Sigmoid colon (tissue), 7 donors: Measurements from ENCODE around the gene NT5DC3. TPM values are rescaled to one million over a fixed set of nuclear protein-coding genes. Genes with fewer than 3 reads are reported as not detected.

Source experiments
- DNase-seq: peaks from one replicate; pipeline ENCODE4 v3.0.0-alpha.2; 2019
- H3K27ac ChIP-seq, 4 donors: fragments of 200-600 bp; sonication (generic); one replicate each; pipeline ENCODE4 v1.5.1; 2016 to 2019; ENCODE audit warnings: mild to moderate bottlenecking in 1 of 4
- H3K27me3 ChIP-seq, 3 donors: fragments of 200-600 bp; sonication (generic); one replicate each; pipeline ENCODE4 v1.5.1; 2019; ENCODE audit warnings: mild to moderate bottlenecking in 1 of 3
- H3K36me3 ChIP-seq, 4 donors: fragments of 200-600 bp; sonication (generic); one replicate each; pipeline ENCODE4 v1.5.1; 2016 to 2019
- H3K4me1 ChIP-seq, 4 donors: fragments of 200-600 bp; sonication (generic); one replicate each; pipeline ENCODE4 v1.5.1; 2017 to 2019
- H3K4me3 ChIP-seq, 4 donors: fragments of 200-600 bp; sonication (generic); one replicate each; pipeline ENCODE4 v1.5.1; 2017 to 2019; ENCODE audit warnings: mild to moderate bottlenecking in 2 of 4, moderate library complexity in 1 of 4
- H3K9me3 ChIP-seq, 4 donors: fragments of 200-600 bp in 3 of 4; sonication (generic) in 3 of 4; one replicate each; pipeline versions ENCODE4 v1.5.1 to v1.6.1; 2013 to 2019
- CTCF ChIP-seq, 4 experiments: fragments of 450-650 bp in 3 of 4; fragments of 200-600 bp in 1 of 4; IDR thresholded peaks; one replicate each; pipeline ENCODE4 v1.5.1; 2016 to 2019; ENCODE audit warnings: antibody characterized with exemption in 4 of 4, mild to moderate bottlenecking in 3 of 4, moderate library complexity in 2 of 4
- EP300 ChIP-seq, 4 donors: sonication (generic); formaldehyde crosslinking; IDR thresholded peaks; one replicate each; pipeline ENCODE4 v1.6.1; 2017; ENCODE audit warnings: antibody characterized with exemption in 4 of 4
- POLR2A ChIP-seq, 2 donors: fragments of 450-650 bp; IDR thresholded peaks; one replicate each; pipeline ENCODE4 v1.6.1; 2016; ENCODE audit warnings: antibody characterized with exemption in 2 of 2, mild to moderate bottlenecking in 2 of 2, moderate library complexity in 2 of 2
- POLR2AphosphoS5 ChIP-seq, 4 donors: sonication (generic); formaldehyde crosslinking; IDR thresholded peaks; one replicate each; pipeline ENCODE4 v1.6.1; 2017; ENCODE audit warnings: antibody characterized with exemption in 4 of 4
- WGBS, 2 donors: extraction: QIAGEN DNeasy Blood & Tissue Kit; methylation state at CpG; one replicate each; pipeline ENCODE4 v1.1.7; 2013; 5-methylcytosine and 5-hydroxymethylcytosine counted together
- intact Hi-C: fragments of 100-400 bp; cut with DNase I; formaldehyde crosslinking; loops from one replicate; pipeline ENCODE4 v1.15.1; 2023
- polyA plus RNA-seq, 3 donors: library from polyadenylated mRNA; stranded (reverse); fragments of 200-250 nt; gene quantifications; one replicate each; pipeline ENCODE4 v1.2.3, GENCODE V29; 2013
- total RNA-seq, 4 donors: library from RNA; depleted of rRNA; stranded (reverse); fragments of >200 nt; gene quantifications; one replicate each; pipeline ENCODE4 v1.1.0, GENCODE V29; 2016
- donor health status: healthy with polysubstance abuse.
- donor health status: Bipolar disorder and iron deficiency.
- donor health status: healthy.

Gene NT5DC3
- total and polyA plus RNA-seq, 7 donors, result 0.23 to 346 (median 179) TPM

GRCh38 chr12:103854372-103854973, 13.4 kb upstream of the NT5DC3 start:
- no peak for DNase-seq
- Histone ChIP-seq H3K4me1 (peaks cover 0 to 93% (median 92%) of the 10 kb centered on the region in 4 donors), H3K36me3 (no peaks in the 10 kb centered on the region), H3K27me3 (no peaks in the 10 kb centered on the region), H3K9me3 (no peaks in the 10 kb centered on the region), H3K4me3 (no peak overlapping the region), H3K27ac (peak overlapping the region; percentile 86 to 99 (median 94))
- intact Hi-C loops, result no loop called here
- 91 to 94% methylated on average over 6 of the region's 6 CpGs for WGBS, 2 donors
- TF ChIP-seq CTCF (IDR thresholded peaks at IDR 0.05) (no peak), EP300 (IDR thresholded peaks at IDR 0.05) (no peak), POLR2A (IDR thresholded peaks at IDR 0.05) (no peak), POLR2AphosphoS5 (IDR thresholded peaks at IDR 0.05) (no peak)

- TF ChIP-seq POLR2A (IDR thresholded peaks at IDR 0.05) (no peak), POLR2AphosphoS5 (IDR thresholded peaks at IDR 0.05) (peak in 1 of 4 donors; percentile 35)
- 17 to 55% methylated on average over 3 of the region's 3 CpGs for WGBS, 2 donors
- no peak overlapping the region for H3K4me3 ChIP-seq
- H3K4me1 ChIP-seq, result peaks cover 0 to 95% (median 93%) of the 10 kb centered on the region in 4 donors
- intact Hi-C loops, result no loop called here
- peak overlapping the region; percentile 91 to 99 (median 94) for H3K27ac ChIP-seq
- no peaks in the 10 kb centered on the region for H3K36me3 ChIP-seq
- no peak for DNase-seq
- no peaks in the 10 kb centered on the region for H3K27me3 ChIP-seq
- no peaks in the 10 kb centered on the region for H3K9me3 ChIP-seq
These were observed 11.5 kb upstream of the NT5DC3 start for GRCh38 chr12:103852498-103852997.

- Histone ChIP-seq H3K4me1 (peaks cover 0 to 95% (median 91%) of the 10 kb centered on the region in 4 donors), H3K9me3 (no peaks in the 10 kb centered on the region), H3K27ac (peak overlapping the region; percentile 91 to 99 (median 94)), H3K36me3 (no peaks in the 10 kb centered on the region), H3K27me3 (no peaks in the 10 kb centered on the region), H3K4me3 (no peak overlapping the region)
- intact Hi-C loops, result no loop called here
- 87 to 89% methylated on average over 1 of the region's 1 CpG for WGBS, 2 donors
- TF ChIP-seq EP300 (IDR thresholded peaks at IDR 0.05) (peak in 3 of 4 donors; percentile 41 to 69 (median 54)), POLR2AphosphoS5 (IDR thresholded peaks at IDR 0.05) (peak in 3 of 4 donors; percentile 27 to 50 (median 30)), POLR2A (IDR thresholded peaks at IDR 0.05) (no peak), CTCF (IDR thresholded peaks at IDR 0.05) (no peak)
- DNase-seq, result no peak
These were observed 10.1 kb upstream of the NT5DC3 start for GRCh38 chr12:103851127-103851526.

- TF ChIP-seq EP300 (IDR thresholded peaks at IDR 0.05), result no peak
- TF ChIP-seq POLR2A (IDR thresholded peaks at IDR 0.05), result no peak
- TF ChIP-seq CTCF (IDR thresholded peaks at IDR 0.05), result no peak
- no peak for TF ChIP-seq POLR2AphosphoS5 (IDR thresholded peaks at IDR 0.05)
- H3K27ac ChIP-seq, result peak overlapping the region; percentile 91 to 99 (median 94)
- H3K4me3 ChIP-seq, result no peak overlapping the region
- H3K9me3 ChIP-seq, result no peaks in the 10 kb centered on the region
- no peaks in the 10 kb centered on the region for H3K36me3 ChIP-seq
- no peak for DNase-seq
- intact Hi-C loops, result no loop called here
- WGBS, 2 donors, result 94 to 95% methylated on average over 1 of the region's 1 CpG
- H3K4me1 ChIP-seq, result peaks cover 0 to 95% (median 91%) of the 10 kb centered on the region in 4 donors
- H3K27me3 ChIP-seq, result no peaks in the 10 kb centered on the region
These were observed 9.4 kb upstream of the NT5DC3 start for GRCh38 chr12:103850429-103850828.

GRCh38 chr12:103848917-103849491, 8.0 kb upstream of the NT5DC3 start:
- WGBS, 2 donors, result 87 to 88% methylated on average over 4 of the region's 4 CpGs
- peak; percentile 96 to 99 (median 98) for TF ChIP-seq EP300 (IDR thresholded peaks at IDR 0.05)
- TF ChIP-seq CTCF (IDR thresholded peaks at IDR 0.05), result peak in 1 of 4 experiments; percentile 42
- TF ChIP-seq POLR2AphosphoS5 (IDR thresholded peaks at IDR 0.05), result peak; percentile 94 to 98 (median 96)
- no peak for TF ChIP-seq POLR2A (IDR thresholded peaks at IDR 0.05)
- Histone ChIP-seq H3K4me3 (no peak overlapping the region), H3K27ac (peak overlapping the region; percentile 91 to 99 (median 94)), H3K27me3 (no peaks in the 10 kb centered on the region), H3K9me3 (no peaks in the 10 kb centered on the region), H3K4me1 (peaks cover 0 to 96% (median 87%) of the 10 kb centered on the region in 4 donors), H3K36me3 (no peaks in the 10 kb centered on the region)
- DNase-seq, result peak; percentile 92
- intact Hi-C loops, result no loop called here
